Renal pelvis (tissue), 4 donors: ENCODE measurements around the gene DCPS. TPM values are rescaled to one million over a fixed set of nuclear protein-coding genes. Genes with fewer than 3 reads are reported as not detected.
"Not testable (repeated sequence)": the region's sequence is repeated elsewhere in the genome, so short reads cannot be mapped to it uniquely, and the experiment has no call there.

Source experiments
- DNase-seq: peaks from one replicate; pipeline ENCODE4 v3.0.0-alpha.2; 2013
- polyA plus RNA-seq, 3 donors: library from polyadenylated mRNA; unstranded; fragments of 120-200 nt; gene quantifications; one replicate each; pipeline ENCODE4 v1.2.1, GENCODE V29; 2013; ENCODE audit not compliant: insufficient read length in 3 of 3

Gene DCPS
- polyA plus RNA-seq, 3 donors, result 15.4 to 17.0 (median 16.7) TPM

GRCh38 chr11:126282361-126282735, 21.5 kb upstream of the DCPS start:
- peak; percentile 52 for DNase-seq

GRCh38 chr11:126282736-126283591, 20.9 kb upstream of the DCPS start, which contains the start of gene TIRAP:
TSS of gene TIRAP (plus strand) at chr11:126283093. CDS start at chr11:126290895, 7,802 bp downstream.
- DNase-seq, result peak; percentile 55

GRCh38 chr11:126284829-126285228, 19.0 kb upstream of the DCPS start:
- no peak for DNase-seq

GRCh38 chr11:126288237-126288636, 15.6 kb upstream of the DCPS start:
- no peak for DNase-seq

- DNase-seq, result no peak
Observed at GRCh38 chr11:126290887-126291286, 13.0 kb upstream of the DCPS start.

GRCh38 chr11:126293726-126294125, 10.1 kb upstream of the DCPS start:
- no peak for DNase-seq

- DNase-seq, result no peak
Observed at GRCh38 chr11:126297004-126297403, 6.9 kb upstream of the DCPS start.

- no peak for DNase-seq
Observed at GRCh38 chr11:126304457-126305075, 706 bp downstream of the DCPS start.

- DNase-seq, result no peak
Observed at GRCh38 chr11:126305699-126306098, 1.8 kb downstream of the DCPS start.

GRCh38 chr11:126307706-126308105, 3.8 kb downstream of the DCPS start:
- DNase-seq, result no peak

- no peak for DNase-seq
Observed at GRCh38 chr11:126308271-126308671, 4.4 kb downstream of the DCPS start.

- not testable (repeated sequence) for DNase-seq
Observed at GRCh38 chr11:126308771-126309170, 4.9 kb downstream of the DCPS start.

GRCh38 chr11:126310200-126310991, 6.5 kb downstream of the DCPS start:
- DNase-seq, result peak; percentile 73

- DNase-seq, result no peak
Observed at GRCh38 chr11:126310992-126311310, 7.1 kb downstream of the DCPS start.

- no peak for DNase-seq
Observed at GRCh38 chr11:126311401-126312291, 7.8 kb downstream of the DCPS start.

GRCh38 chr11:126312961-126313360, 9.1 kb downstream of the DCPS start:
- DNase-seq, result no peak

GRCh38 chr11:126313826-126314225, 10.0 kb downstream of the DCPS start:
- DNase-seq, result no peak

GRCh38 chr11:126317432-126317755, 13.5 kb downstream of the DCPS start:
- no peak for DNase-seq

- no peak for DNase-seq
Observed at GRCh38 chr11:126317756-126318573, 14.1 kb downstream of the DCPS start.

- no peak for DNase-seq
Observed at GRCh38 chr11:126318574-126319373, 14.9 kb downstream of the DCPS start.
